Measurements from ENCODE around the gene BICRAL. TPM values are rescaled to one million over a fixed set of nuclear protein-coding genes. Genes with fewer than 3 reads are reported as not detected.

BICRAL gene
- total RNA-seq, 2 donors from 2014 or later = 11.6 to 14.9 TPM

- H3K9ac ChIP-seq (ENCODE audit: extremely low read depth, low read length, poor library complexity, severe bottlenecking) = no peak overlapping the region
- Mint-ChIP-seq H3K4me3 (no peak overlapping the region), H3K27ac (peak overlapping the region; percentile 68), H3K27me3 (ENCODE audit: insufficient read depth) (no peaks in the 10 kb centered on the region), H3K9me3 (no peaks in the 10 kb centered on the region), H3K4me1 (peaks cover 5% of the 10 kb centered on the region), H3K36me3 (ENCODE audit: low read depth) (peaks cover 4% of the 10 kb centered on the region)
- no peak for DNase-seq
- no peaks in the 10 kb centered on the region for H3K27me3 ChIP-seq (ENCODE audit: control insufficient read depth, insufficient read depth, low read length, poor library complexity, severe bottlenecking)
- peaks cover 13% of the 10 kb centered on the region for H3K36me3 ChIP-seq (ENCODE audit: control insufficient read depth, insufficient read depth, low read length)
- H3K9me3 ChIP-seq (ENCODE audit: control insufficient read depth, low read length) = no peaks in the 10 kb centered on the region
- 96% methylated on average over 3 of the region's 3 CpGs; no CpG with 5 or more reads in 1 of the 2 experiments for WGBS, 2 experiments (ENCODE audit: insufficient coverage in 1 of 2, insufficient read length in 1 of 2)
- TF ChIP-seq, protein P1, sequence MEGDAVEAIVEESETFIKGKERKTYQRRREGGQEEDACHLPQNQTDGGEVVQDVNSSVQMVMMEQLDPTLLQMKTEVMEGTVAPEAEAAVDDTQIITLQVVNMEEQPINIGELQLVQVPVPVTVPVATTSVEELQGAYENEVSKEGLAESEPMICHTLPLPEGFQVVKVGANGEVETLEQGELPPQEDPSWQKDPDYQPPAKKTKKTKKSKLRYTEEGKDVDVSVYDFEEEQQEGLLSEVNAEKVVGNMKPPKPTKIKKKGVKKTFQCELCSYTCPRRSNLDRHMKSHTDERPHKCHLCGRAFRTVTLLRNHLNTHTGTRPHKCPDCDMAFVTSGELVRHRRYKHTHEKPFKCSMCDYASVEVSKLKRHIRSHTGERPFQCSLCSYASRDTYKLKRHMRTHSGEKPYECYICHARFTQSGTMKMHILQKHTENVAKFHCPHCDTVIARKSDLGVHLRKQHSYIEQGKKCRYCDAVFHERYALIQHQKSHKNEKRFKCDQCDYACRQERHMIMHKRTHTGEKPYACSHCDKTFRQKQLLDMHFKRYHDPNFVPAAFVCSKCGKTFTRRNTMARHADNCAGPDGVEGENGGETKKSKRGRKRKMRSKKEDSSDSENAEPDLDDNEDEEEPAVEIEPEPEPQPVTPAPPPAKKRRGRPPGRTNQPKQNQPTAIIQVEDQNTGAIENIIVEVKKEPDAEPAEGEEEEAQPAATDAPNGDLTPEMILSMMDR (conservative IDR thresholded peaks at IDR 0.05) = no peak
- H3K4me3 ChIP-seq (ENCODE audit: low read length) = no peak overlapping the region
- no peak overlapping the region for H3K27ac ChIP-seq (ENCODE audit: low read depth, low read length)
- no peaks in the 10 kb centered on the region for H3K4me1 ChIP-seq (ENCODE audit: control insufficient read depth, insufficient read depth, low read length)
Measured at GRCh38 chr6:42871711-42872110, 89.9 kb downstream of the BICRAL start.

DNA sequence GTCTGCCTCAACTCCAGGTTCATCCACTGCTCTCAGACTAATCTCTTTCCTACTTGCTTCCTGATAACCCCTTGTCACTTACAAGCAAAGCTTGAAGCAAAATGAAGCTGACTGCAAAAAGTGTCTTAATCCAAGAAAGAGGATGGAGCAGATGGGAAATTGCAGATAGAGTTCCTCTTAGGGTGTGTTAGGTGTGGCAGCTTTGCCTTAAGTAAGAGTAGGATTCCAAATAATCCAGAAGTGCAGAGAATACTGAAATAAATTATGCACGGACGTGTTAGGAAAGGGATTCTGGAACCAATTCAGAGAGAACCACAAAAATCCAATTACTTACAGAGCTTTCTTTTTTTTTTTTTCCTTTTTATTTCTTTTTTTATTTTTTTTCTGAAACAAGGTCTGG, 91.5 kb downstream of the BICRAL start:
- Histone ChIP-seq H3K27ac (ENCODE audit: low read depth, low read length) (no peak overlapping the region), H3K36me3 (ENCODE audit: control insufficient read depth, insufficient read depth, low read length) (no peaks in the 10 kb centered on the region), H3K9ac (ENCODE audit: extremely low read depth, low read length, poor library complexity, severe bottlenecking) (no peak overlapping the region), H3K27me3 (ENCODE audit: control insufficient read depth, insufficient read depth, low read length, poor library complexity, severe bottlenecking) (no peaks in the 10 kb centered on the region), H3K4me3 (ENCODE audit: low read length) (no peak overlapping the region), H3K9me3 (ENCODE audit: control insufficient read depth, low read length) (no peaks in the 10 kb centered on the region), H3K4me1 (ENCODE audit: control insufficient read depth, insufficient read depth, low read length) (no peaks in the 10 kb centered on the region)
- TF ChIP-seq, protein P1 (conservative IDR thresholded peaks at IDR 0.05) = no peak
- H3K4me3 Mint-ChIP-seq = no peak overlapping the region
- no peaks in the 10 kb centered on the region for H3K9me3 Mint-ChIP-seq
- DNase-seq = no peak
- H3K27ac Mint-ChIP-seq = no peak overlapping the region
- H3K27me3 Mint-ChIP-seq (ENCODE audit: insufficient read depth) = no peaks in the 10 kb centered on the region
- WGBS, 2 experiments (ENCODE audit: insufficient coverage in 1 of 2, insufficient read length in 1 of 2) = 96% methylated on average over 2 of the region's 2 CpGs; no CpG with 5 or more reads in 1 of the 2 experiments
- H3K4me1 Mint-ChIP-seq = peaks cover 4% of the 10 kb centered on the region
- peaks cover 2% of the 10 kb centered on the region for H3K36me3 Mint-ChIP-seq (ENCODE audit: low read depth)

GRCh38 chr6:42877695-42878094, 95.8 kb downstream of the BICRAL start:
- 89 to 93% methylated on average over 3 of the region's 3 CpGs for WGBS, 2 experiments (ENCODE audit: insufficient coverage in 1 of 2, insufficient read length in 1 of 2)
- no peaks in the 10 kb centered on the region for H3K9me3 Mint-ChIP-seq
- Histone ChIP-seq H3K4me3 (ENCODE audit: low read length) (no peak overlapping the region), H3K9me3 (ENCODE audit: control insufficient read depth, low read length) (no peaks in the 10 kb centered on the region), H3K27ac (ENCODE audit: low read depth, low read length) (no peak overlapping the region), H3K4me1 (ENCODE audit: control insufficient read depth, insufficient read depth, low read length) (no peaks in the 10 kb centered on the region), H3K36me3 (ENCODE audit: control insufficient read depth, insufficient read depth, low read length) (peaks cover 3% of the 10 kb centered on the region), H3K27me3 (ENCODE audit: control insufficient read depth, insufficient read depth, low read length, poor library complexity, severe bottlenecking) (no peaks in the 10 kb centered on the region), H3K9ac (ENCODE audit: extremely low read depth, low read length, poor library complexity, severe bottlenecking) (no peak overlapping the region)
- H3K4me1 Mint-ChIP-seq = peaks cover 4% of the 10 kb centered on the region
- H3K36me3 Mint-ChIP-seq (ENCODE audit: low read depth) = peaks cover 5% of the 10 kb centered on the region
- H3K27me3 Mint-ChIP-seq (ENCODE audit: insufficient read depth) = no peaks in the 10 kb centered on the region
- TF ChIP-seq, protein P1 (conservative IDR thresholded peaks at IDR 0.05) = no peak
- no peak for DNase-seq
- no peak overlapping the region for H3K27ac Mint-ChIP-seq
- no peak overlapping the region for H3K4me3 Mint-ChIP-seq

Measured in endodermal cell (in vitro differentiated cells).